Ramos (cell line): ENCODE data around the gene CACNA1D.
"Not testable (repeated sequence)": the region's sequence is repeated elsewhere in the genome, so short reads cannot be mapped to it uniquely, and the experiment has no call there.

Source experiments
- in situ Hi-C: fragments of 300-500 bp; cut with MboI; formaldehyde crosslinking; loops from one replicate; pipeline ENCODE4 v1.14.3; 2022; ENCODE audit warnings: low sequenced_read_pairs; ENCODE audit not compliant: unreplicated experiment

CACNA1D gene

DNA sequence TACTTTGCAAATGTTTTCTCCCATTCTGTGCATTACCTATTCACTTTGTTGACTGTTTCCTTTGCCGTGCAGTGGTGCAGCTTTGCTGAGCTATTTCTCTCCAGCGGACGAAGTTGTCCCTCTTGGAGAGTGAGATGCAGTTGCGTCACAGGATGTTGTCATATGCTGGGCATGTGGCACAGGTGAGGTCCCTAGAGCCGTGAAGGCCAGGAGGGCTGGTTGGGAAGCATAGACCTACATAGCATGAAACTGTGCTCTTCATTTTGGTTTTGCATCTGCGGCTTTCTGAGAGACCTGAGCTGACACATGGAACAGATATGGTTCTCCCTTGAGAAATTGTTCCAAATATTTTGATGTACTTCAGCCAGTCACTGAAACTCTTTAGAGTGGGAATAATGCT is 108.5 kb downstream of the CACNA1D start:
- in situ Hi-C loops = no loop called here

DNA sequence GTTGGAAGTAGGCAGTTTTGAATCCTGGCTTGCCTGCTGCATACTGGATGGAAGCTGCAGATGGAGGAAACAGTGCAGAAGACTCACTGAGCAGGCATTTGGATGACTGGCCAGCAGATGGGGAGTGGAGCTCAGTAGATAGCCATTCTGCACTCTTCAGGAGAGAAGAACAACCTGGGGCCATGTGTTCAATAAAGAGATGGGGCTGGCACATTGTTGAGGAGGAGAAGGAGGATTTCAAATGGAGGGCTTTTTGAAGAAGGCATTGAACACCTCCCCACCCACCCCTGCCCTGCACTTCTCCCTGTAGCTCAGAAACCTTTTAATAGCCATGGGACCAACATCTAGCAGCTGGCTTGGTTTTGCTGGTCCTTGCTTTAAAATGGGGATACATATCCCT is 109.8 kb downstream of the CACNA1D start:
- in situ Hi-C loops = no loop called here

DNA sequence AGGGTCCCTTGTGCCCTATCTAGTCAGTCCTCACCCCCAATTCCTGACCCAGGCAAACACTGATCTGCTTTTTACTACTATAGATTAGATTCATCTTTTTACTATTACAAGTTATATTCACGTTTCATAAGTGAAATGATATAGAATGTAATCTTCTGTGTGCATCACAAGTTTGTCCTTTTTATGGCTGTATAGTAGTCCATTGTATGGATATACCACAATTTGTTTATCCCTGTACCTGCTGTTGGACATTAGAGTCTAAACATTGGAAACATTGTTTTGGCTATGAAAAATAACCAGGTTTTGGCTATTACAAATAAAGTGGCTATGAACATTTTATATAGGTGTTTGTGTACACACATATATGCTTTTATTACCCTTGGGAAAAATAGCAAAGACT is 112.4 kb downstream of the CACNA1D start:
- in situ Hi-C loops = no loop called here

DNA sequence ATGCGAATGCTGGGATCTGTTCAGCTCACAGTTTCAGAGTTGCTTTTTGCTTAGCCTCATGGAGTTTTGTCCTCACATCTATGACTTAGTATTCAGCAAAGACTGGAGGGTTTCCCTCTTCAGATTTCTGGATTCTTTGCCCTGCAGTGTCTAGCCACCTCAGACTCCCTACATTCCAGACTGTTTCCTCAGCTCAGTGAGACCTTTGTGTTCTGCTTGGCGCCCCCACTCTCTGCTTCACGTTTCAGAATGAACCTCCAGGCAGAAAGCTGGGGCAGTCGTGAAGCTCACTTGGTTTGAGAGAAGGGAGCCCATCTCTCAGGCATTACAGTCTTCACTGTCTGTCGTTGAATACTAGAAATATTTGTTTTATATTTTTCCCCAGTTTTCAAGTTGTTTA is 118.1 kb downstream of the CACNA1D start:
- in situ Hi-C loops = no loop called here

DNA sequence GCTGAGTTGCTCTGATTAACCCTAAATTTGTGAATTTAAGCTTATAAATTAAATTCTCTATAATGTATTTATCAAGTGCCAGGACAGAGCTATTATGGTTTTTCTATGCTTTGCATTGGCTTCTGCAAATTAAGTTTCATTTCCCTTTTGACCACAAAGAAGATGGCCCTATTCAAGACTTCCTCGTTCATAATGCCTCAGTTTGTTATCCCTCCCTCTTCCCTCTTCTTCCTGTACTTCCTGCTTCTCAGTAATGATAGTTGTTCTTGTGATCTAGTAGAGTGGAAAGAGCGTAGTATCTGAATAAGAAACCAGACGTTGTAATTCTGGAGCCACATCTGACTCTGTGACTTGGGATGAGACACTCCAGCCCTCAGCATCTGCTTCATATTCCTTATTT is 118.7 kb downstream of the CACNA1D start:
- in situ Hi-C loops = no loop called here

DNA sequence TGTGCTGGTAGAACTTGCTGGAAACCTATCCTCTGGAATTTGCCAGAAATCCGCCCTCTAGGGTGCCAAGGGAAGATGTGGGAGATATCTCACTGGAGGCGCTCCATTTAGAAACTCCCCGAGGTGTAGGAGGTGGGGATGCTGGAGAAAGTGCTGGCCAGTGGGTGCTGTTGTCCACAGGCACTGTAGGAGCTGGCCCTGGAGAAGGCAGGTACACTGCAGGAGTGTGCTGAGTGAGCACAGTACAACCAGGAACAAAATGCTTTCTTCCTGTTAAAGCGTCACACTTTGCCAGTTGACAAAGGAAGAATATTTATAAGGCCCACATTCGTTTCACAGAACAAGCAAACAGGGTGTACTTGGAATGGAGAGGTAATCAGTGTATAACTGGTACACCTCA is 119.9 kb downstream of the CACNA1D start:
- in situ Hi-C loops = no loop called here

DNA sequence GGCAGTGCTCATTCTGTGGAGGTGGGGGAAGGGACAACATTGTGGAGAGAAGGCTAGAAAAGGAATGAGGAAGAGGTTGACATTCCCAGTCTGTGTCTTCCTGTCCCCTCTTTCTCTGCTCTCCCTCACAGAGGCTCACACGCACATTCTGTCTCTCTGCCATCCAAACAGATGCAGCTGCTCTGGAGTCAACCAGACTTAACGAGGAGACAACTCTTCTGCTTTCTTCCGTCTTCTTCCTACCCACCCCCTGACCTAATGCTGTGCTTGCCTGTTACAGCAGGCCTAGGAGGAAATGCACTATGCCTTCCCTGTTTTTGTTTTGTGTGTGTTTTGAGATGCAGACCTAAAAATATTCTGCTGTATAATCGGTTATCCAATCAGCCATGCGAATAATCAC is 121.9 kb downstream of the CACNA1D start:
- in situ Hi-C loops = no loop called here

DNA sequence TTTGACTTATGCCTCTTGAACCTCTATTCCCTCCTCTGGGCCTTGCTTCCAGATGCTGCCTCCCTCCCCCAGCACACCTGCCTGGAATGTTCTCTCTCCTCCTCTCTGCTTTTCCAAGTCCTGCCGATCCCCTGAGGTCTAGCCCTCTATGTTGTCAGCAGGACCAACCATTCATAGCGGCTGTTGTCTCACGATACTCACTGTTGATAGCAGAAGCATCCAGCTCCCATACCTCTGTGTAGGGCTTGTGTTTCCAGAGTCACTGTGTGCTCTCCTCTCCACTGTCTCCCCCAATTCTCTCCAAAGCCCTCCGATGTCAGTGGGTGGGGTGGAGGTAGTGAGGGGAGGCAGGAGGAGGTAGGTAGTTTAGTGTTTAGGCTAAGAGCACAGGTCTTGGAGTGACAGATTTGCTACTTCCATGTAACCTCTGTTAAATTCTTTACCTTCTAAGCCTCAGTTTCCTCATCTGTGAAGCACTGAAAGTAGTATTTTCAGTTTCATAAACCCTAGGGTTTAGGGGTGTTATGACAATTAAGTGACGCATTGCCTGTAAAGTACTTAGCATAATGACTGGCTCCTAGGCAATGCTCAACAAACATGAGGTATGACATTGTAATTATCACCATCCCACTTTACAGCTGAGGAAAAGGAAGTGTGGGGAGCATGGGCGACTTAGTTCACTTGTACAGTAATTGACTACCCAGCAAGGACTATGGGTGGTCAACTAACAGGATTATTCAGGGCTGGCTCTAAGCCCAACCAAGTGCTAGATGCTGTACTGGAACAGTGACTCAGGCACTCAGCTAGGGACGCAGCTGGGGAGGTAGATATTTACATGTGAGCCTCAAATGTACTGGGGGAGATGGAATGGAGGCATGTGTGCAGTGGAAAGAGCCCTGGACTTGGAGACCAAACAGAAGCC is 122.8 kb downstream of the CACNA1D start:
- in situ Hi-C loops = no loop called here

DNA sequence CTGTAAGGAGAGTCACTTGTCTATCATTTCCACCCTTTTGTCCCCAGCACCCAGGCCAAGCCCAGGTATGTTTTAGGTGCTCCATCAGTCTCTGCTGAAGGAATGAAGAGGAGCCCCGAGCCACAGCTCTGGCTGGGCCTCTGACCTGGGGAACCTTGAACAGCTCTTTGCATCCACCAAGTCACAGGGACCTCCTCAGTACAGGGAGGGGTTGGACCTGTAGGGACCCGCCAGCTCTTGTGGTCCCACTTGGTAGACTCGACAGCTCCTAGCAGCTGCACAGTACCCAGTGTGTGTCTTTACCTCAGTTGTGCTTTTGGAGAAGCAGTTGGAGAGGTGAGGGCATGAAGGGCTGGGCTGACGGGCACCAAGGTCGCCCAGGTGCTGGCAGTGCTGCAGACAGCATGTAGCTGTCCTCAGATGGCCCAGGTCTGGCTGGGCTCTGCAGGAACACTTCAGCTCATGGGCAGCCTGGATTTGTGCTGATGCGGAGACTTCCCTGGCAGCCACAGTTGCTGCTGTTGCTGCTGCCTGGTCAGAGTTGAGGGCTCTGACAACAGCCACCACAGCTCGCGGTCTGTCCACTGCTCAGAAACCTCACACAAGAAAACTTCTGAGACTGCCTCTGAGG is 123.6 kb downstream of the CACNA1D start:
- in situ Hi-C loops = no loop called here

DNA sequence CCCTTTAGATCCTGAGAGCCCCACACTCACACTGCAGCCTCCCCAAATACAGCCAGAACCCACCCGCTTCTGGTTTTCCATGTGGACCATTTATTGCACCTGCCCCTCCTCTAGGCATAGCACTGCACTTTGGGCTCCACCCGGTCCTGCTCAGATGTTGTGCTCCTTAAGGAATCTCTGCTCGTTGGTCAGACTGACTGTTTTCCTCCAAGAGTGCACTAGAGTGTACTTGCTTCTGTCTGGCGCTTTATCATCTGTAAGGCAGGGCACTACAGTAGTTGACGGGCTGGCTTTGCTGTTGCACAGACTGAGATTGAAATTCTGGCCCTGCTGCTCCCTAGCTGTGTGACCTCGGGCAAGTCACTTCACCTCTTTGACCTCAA is 124.1 kb downstream of the CACNA1D start:
- in situ Hi-C loops = no loop called here

DNA sequence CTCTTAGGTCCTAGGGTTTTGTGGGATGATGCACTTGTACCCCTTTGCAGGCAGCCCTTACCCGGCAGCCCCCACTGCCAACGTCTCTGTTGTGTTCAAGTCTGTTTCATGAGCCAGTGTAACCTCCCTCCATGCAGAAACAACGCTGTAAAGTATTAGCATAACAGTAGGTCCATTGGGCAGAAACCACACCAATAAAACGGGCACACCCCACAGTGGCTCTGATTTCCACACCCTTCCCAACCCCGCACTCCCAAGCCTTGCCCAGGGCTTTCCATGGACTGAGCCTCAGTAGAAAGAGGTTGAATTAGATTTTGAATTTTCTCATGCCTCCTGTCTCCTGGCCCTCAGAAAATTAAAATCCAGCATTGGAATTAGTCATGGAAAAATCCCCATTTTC is 124.5 kb downstream of the CACNA1D start:
- in situ Hi-C loops = no loop called here

DNA sequence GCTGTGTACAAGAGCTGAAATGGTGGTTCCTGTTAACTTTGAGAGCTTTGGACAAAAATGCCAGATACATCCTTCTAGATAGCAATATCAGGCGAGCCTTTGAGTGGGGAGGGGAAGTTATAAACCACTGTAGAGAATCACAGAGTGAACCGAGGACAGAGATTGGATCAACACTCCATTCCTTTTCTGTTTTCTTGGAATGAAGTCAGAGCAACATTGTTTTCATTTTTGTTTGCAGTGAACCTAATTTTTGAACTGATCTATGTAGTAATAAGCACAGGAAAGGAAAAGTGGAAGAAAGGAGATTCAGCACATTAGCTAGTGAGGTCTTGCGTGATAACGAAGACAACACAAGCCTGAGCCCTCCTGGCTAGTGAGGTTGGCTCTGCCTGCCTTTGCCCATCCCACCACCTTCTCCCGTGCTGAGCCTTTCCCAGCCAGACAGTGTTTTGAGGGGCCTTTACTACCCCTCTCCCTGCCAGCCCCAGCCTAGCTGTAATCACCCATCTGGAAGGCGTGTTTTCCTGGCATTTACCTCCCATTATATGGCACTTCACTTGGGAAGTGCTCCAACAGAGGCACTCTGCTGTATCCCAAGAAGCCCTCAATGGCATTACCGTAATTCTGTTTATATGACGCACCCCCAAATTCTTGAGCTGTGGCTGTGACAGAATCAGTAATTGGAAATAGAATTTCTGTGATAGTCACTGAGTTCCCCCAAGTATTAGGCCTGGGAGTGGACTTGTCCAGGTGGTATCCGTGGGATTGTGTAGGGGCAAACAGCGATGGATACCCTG is 129.8 kb downstream of the CACNA1D start:
- in situ Hi-C loops = no loop called here

DNA sequence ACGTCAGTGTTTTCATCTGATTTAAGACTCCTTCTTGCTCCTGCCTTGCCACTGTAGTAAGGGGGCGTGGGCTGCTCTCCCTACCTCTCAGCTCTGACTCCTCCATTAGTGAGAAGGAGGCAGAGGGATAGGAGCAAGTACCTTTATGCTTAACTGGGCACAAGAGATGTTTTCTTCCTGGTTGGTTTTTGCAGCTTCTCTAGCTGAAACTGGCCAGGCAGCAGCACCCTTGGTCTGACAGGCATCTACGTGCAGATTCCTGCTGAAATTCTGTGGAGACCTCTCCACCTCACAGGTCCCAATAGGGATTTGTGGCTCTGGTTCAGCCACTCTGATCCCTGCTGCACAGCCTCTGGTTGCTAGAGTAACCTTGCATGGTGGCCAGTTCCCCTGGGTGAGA is 132.5 kb downstream of the CACNA1D start:
- in situ Hi-C loops = no loop called here

DNA sequence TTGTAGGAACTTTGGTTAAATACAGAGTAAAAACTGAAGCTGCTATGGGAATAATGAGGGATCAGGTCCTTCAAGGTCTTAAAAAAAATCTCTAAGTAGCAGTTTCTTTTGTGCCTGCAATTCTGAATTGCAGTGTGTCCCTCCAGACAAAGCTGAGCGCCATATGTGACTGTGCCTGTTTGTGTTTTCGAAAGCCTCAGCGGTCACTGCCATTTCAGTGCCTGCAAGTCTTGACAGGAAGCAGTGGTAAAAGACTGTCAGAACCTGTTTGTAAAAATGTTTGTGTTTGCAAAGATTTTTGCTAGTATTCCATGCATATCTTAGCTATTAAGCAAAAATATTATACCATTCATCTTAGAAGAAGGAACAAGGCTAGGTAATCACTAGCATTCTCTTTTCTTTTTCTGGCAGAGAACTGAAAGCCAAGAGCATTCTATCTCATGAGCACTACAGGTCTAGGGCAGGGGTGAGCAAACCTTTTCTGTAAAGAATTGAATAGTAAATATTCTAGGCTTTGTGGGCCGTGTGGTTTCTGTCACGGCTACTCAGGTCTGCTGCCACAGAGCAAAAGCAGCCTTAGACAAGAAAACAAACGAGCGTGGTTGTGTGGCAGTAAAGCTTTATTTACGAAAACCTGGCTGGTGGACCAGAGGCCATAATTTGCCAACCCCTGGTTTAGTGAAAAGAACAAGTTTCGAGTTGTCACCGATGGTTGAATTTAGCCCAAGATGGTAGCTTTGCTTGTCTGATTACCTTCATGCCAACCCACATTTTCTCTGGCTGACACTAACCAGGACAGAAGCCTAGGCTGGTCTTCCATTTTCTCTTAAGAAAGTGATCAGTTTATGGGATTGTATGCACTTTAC is 134.4 kb downstream of the CACNA1D start:
- in situ Hi-C loops = no loop called here

DNA sequence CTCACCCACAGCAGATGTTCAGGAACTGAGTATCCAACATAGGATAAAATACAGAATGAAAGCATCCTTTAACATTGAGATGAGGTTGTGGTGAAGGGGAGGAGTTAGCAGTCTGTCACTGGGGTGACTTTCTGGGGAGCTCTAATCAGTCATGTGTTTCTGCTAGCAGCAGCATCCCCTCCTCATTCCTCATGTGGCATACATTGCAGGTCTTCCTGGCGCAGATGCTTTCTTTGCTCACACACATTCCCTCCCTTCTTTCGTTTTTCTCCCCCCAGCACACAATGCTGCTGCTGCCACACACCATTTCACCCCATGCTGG is 135.0 kb downstream of the CACNA1D start:
- in situ Hi-C loops = no loop called here

DNA sequence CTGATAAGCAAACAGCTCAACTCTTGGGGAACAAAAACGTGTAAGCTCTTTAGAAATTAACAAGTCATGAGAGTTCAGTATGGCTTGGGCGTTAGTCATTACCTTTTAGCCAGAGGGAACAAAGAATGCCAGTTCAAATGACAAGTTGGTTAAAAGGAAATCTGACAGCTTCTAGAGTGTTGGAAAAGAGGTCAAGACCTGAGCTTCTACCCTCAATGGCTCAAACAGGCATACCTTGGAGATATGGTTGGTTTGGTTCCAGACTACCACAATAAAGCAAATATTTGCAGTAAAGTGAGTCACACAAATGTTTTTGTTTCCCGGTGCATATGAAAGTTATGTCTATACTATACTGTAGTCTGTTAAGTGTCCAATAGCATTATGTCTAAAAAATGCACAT is 136.1 kb downstream of the CACNA1D start:
- in situ Hi-C loops = no loop called here

DNA sequence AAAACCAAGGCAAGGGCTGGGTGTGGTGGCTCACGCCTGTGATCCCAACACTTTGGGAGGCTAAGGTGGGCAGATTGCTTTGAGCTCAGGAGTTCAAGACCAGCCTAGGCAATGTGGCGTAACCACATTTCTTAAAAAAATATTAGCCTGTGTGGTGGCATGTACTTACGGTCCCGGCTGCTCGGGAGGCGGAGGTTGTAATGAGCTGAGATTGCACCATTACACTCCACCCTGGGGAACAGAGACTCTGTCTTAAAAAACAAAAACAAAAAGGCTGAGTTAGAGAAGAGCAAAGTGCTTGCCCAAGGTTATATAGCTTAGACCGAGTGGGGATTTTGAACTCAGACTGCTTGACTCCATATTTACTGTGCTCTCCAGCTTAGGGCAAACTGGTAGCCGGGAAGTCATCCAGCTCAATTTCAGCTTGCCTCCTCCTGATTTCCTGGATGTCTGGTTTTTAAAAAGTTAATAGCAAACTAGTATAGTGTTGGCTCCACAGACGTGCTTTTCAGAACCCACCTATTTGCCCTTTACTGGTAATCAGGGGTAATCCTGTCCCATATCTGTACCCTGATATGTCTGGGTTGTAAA is 138.9 kb downstream of the CACNA1D start:
- in situ Hi-C loops = no loop called here

DNA sequence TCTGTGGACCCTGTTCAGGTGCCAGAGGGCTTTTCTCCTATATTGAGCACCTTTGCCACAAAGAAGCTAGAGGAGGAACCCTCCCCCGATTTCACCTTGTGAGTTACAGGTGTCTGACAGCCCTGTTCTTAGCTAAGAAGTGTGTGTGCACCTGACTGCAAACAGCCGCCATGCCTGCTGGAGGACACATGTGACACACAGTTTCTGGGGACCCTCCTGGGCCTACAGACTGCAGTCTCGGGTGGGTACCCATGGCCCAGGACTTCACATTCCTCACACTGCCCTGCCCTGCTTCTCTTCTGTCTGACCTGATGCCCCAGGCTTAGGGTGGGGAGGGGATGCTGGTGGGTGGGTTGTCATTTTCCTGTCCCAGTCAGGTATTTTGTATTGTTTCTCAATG is 140.6 kb downstream of the CACNA1D start:
- in situ Hi-C loops = no loop called here

DNA sequence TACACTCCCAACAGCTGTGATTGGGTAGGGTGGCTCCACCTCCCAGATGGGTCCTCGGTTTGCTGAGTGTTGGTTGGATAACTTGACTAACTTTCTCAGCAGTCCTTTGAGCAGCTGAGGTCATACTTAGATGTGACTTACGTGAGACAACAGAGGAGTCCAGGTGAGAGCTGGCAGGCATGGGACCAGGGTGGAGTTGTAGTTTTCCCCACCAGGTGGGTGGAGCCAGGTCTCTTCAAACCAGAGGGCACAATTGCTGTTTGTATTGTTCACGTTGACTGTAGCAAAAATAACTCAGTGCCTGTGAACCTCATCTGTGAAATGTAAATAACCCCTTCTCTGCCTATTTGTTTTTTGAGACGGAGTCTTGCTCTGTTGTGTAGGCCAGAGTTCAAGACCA is 144.4 kb downstream of the CACNA1D start:
- in situ Hi-C loops = not testable (repeated sequence)

DNA sequence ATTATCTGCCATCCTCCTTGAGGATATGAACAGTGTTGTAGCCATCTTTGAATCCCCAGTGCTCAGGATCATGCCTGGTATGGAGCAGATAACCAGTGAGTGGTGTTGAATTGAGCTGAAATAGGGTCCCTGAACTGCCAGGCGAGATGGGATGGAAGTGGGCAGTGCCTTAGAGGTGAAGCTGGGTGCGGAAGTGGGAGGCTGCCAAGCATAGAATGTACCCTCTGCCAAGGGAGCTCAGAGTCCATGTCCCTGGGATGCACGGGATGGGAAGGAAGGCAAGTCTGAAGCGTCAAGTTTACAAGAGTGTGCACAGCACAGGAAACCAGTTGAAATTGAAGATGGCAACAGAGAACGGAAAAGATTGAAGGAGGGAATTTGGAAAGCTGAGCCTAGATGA is 147.0 kb downstream of the CACNA1D start:
- in situ Hi-C loops = no loop called here
